KMS-11 (cell line): ENCODE measurements around the gene SLFN5.
"Not testable (repeated sequence)": the region's sequence is repeated elsewhere in the genome, so short reads cannot be mapped to it uniquely, and the experiment has no call there.

Source experiments
- H2AFZ ChIP-seq: fragments of 200-600 bp; sonication (generic); 2 replicates; pipeline ENCODE4 v1.6.1; 2016; ENCODE audit warnings: antibody characterized with exemption, mixed run types, low read depth
- H3K27ac ChIP-seq: fragments of 200-600 bp; sonication (generic); 2 replicates; pipeline ENCODE4 v1.6.1; 2016; ENCODE audit warnings: mild to moderate bottlenecking, mixed run types
- H3K27me3 ChIP-seq: fragments of 200-600 bp; sonication (generic); 2 replicates; pipeline ENCODE4 v1.6.1; 2017; ENCODE audit warnings: mild to moderate bottlenecking, low read depth, mixed run types, moderate library complexity; ENCODE audit not compliant: insufficient read depth
- H3K36me3 ChIP-seq: fragments of 200-600 bp; sonication (generic); 2 replicates; pipeline ENCODE4 v1.6.1; 2017; ENCODE audit warnings: mild to moderate bottlenecking, mixed run types; ENCODE audit not compliant: insufficient read depth
- H3K4me1 ChIP-seq: fragments of 200-600 bp; sonication (generic); 2 replicates; pipeline ENCODE4 v1.6.1; 2016; ENCODE audit warnings: mild to moderate bottlenecking, low read depth, mixed run types; ENCODE audit not compliant: poor library complexity, severe bottlenecking
- H3K4me2 ChIP-seq: fragments of 200-600 bp; sonication (generic); 2 replicates; pipeline ENCODE4 v1.7.0; 2016; ENCODE audit warnings: mild to moderate bottlenecking, mixed run types
- H3K4me3 ChIP-seq: fragments of 200-600 bp; sonication (generic); IDR thresholded peaks from 2 replicates; pipeline ENCODE4 v1.6.1; 2017; ENCODE audit warnings: low read depth, low read length, mixed read lengths; ENCODE audit not compliant: insufficient read depth
- H3K79me2 ChIP-seq: fragments of 200-600 bp; sonication (generic); 2 replicates; pipeline ENCODE4 v1.6.1; 2016; ENCODE audit warnings: low read depth, mixed run types; ENCODE audit not compliant: insufficient read depth
- H3K9ac ChIP-seq: fragments of 200-600 bp; sonication (generic); 2 replicates; pipeline ENCODE4 v1.6.1; 2016; ENCODE audit warnings: mild to moderate bottlenecking, mixed run types
- H4K20me1 ChIP-seq: fragments of 200-600 bp; sonication (generic); 2 replicates; pipeline ENCODE4 v1.6.1; 2016; ENCODE audit warnings: mild to moderate bottlenecking, mixed run types; ENCODE audit not compliant: insufficient read depth
- CTCF ChIP-seq: fragments of 200-600 bp; sonication (generic); conservative IDR thresholded peaks from 2 replicates; pipeline ENCODE4 v1.6.1; 2017; ENCODE audit warnings: low read depth, mild to moderate bottlenecking, antibody characterized with exemption, low read length, moderate library complexity, mixed read lengths

The SLFN5 gene

GRCh38 chr17:35218915-35219314 lies 24.0 kb upstream of the SLFN5 start:
- Histone ChIP-seq H4K20me1 (no peaks in the 10 kb centered on the region), H3K4me3 (no peak overlapping the region), H3K4me2 (no peak overlapping the region), H3K4me1 (no peaks in the 10 kb centered on the region), H3K79me2 (no peaks in the 10 kb centered on the region), H3K36me3 (no peaks in the 10 kb centered on the region), H2AFZ (no peak overlapping the region), H3K27me3 (no peaks in the 10 kb centered on the region), H3K9ac (no peak overlapping the region), H3K27ac (no peak overlapping the region)
- TF ChIP-seq CTCF: no peak

- Histone ChIP-seq H3K4me2 (no peak overlapping the region), H3K36me3 (no peaks in the 10 kb centered on the region), H3K79me2 (no peaks in the 10 kb centered on the region), H3K27me3 (no peaks in the 10 kb centered on the region), H3K4me3 (no peak overlapping the region), H3K4me1 (no peaks in the 10 kb centered on the region), H4K20me1 (no peaks in the 10 kb centered on the region), H3K9ac (no peak overlapping the region), H2AFZ (no peak overlapping the region), H3K27ac (no peak overlapping the region)
- no peak for TF ChIP-seq CTCF
These were observed 20.4 kb upstream of the SLFN5 start for GRCh38 chr17:35222452-35222851.

- Histone ChIP-seq H3K36me3 (no peaks in the 10 kb centered on the region), H3K4me1 (no peaks in the 10 kb centered on the region), H3K4me2 (no peak overlapping the region), H3K27ac (no peak overlapping the region), H3K79me2 (no peaks in the 10 kb centered on the region), H2AFZ (no peak overlapping the region), H3K27me3 (no peaks in the 10 kb centered on the region), H3K4me3 (no peak overlapping the region), H3K9ac (no peak overlapping the region), H4K20me1 (no peaks in the 10 kb centered on the region)
- no peak for TF ChIP-seq CTCF
These were observed 18.4 kb upstream of the SLFN5 start for GRCh38 chr17:35224436-35224835.

- H4K20me1 ChIP-seq: no peaks in the 10 kb centered on the region
- H3K27me3 ChIP-seq: no peaks in the 10 kb centered on the region
- H3K36me3 ChIP-seq: no peaks in the 10 kb centered on the region
- no peak overlapping the region for H3K9ac ChIP-seq
- H3K4me2 ChIP-seq: no peak overlapping the region
- H3K4me3 ChIP-seq: no peak overlapping the region
- TF ChIP-seq CTCF: no peak
- H3K79me2 ChIP-seq: no peaks in the 10 kb centered on the region
- no peak overlapping the region for H2AFZ ChIP-seq
- no peak overlapping the region for H3K27ac ChIP-seq
- no peaks in the 10 kb centered on the region for H3K4me1 ChIP-seq
These were observed 15.3 kb upstream of the SLFN5 start for GRCh38 chr17:35227546-35227945.

GRCh38 chr17:35229638-35230037 lies 13.2 kb upstream of the SLFN5 start:
- no peaks in the 10 kb centered on the region for H3K27me3 ChIP-seq

GRCh38 chr17:35234315-35234714 lies 8.6 kb upstream of the SLFN5 start:
- not testable (repeated sequence) for H3K27ac ChIP-seq, H3K79me2 ChIP-seq

More at GRCh38 chr17:35229638-35230037, 13.2 kb upstream of the SLFN5 start:
- Histone ChIP-seq H4K20me1 (no peaks in the 10 kb centered on the region), H3K4me2 (no peak overlapping the region), H3K4me3 (no peak overlapping the region), H2AFZ (no peak overlapping the region), H3K9ac (no peak overlapping the region), H3K79me2 (no peaks in the 10 kb centered on the region), H3K27ac (no peak overlapping the region), H3K36me3 (no peaks in the 10 kb centered on the region), H3K4me1 (no peaks in the 10 kb centered on the region)
- no peak for TF ChIP-seq CTCF

More at GRCh38 chr17:35234315-35234714, 8.6 kb upstream of the SLFN5 start:
- H4K20me1 ChIP-seq, H3K4me1 ChIP-seq, H3K9ac ChIP-seq, H3K4me3 ChIP-seq, H3K4me2 ChIP-seq, H3K36me3 ChIP-seq, H3K27me3 ChIP-seq, H2AFZ ChIP-seq: not testable (repeated sequence)
